NCI-H146 treated with DMSO at 0.1 percent for 48 hours (cell line): Measurements from ENCODE around the gene ZBTB20.

Source experiments
- DNase-seq: peaks from one replicate; lab custom pipeline; 2025; ENCODE audit not compliant: unreplicated experiment; lab: John Stamatoyannopoulos, UW

The ZBTB20 gene

DNA sequence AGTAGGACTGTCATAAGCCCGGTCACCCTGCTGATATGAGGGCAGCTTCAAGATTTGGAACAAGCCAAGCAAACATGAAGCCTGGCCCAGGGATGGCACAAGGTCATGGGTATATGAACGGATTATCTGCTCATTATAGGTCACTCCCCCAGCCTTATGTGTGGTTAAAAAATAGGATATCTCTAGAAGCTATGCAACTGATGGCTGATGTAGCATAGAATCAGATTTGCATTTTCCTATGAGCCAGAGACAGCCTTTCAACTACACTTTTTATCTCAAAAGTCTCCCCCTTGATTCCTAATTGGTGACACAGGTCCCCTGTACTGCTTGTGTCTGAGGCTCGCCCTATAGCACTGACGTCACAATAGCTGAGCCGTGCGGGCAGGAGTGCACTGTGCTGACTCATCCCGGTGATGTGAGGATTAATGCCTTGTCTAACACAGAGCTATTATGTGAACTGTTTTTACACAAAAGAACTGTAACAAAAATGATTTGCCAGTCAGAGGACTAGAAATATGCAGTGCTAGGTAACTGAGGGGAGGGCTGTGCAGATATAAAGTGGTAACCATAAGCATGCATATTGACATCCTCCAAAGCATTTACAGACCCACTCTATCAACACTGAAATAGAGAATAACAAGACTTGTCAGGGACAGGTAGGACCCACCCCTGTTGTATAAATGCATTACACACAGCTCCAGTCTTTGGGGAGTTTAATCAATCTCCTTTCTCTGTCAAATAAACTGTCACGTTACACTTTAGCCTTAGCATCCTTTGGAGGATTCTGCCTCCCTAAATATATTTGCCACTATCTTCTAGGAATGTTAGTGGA lies 648.3 kb downstream of the ZBTB20 start:
- peak; percentile 79 for DNase-seq

DNA sequence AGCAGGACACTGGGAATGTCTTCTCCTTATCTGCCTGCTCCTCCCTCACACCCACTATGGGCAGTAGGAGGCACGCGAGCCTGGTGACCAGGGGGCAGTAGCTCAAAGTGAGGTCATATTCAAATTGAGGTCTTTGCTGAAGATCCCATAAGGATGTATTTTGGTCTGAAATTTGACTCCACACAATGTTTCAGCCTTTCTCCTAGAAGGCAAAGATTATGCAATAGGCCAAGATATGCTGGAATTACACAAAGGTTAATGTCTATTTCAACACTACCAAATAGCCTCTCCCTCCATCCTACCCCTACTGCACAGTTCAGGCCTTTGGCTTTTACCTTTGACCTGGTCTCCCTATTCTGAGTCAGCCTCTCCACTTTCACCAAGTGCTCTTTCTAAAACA lies 650.2 kb downstream of the ZBTB20 start:
- no peak for DNase-seq

GRCh38 chr3:114496466-114496865 lies 650.6 kb downstream of the ZBTB20 start:
- no peak for DNase-seq

DNA sequence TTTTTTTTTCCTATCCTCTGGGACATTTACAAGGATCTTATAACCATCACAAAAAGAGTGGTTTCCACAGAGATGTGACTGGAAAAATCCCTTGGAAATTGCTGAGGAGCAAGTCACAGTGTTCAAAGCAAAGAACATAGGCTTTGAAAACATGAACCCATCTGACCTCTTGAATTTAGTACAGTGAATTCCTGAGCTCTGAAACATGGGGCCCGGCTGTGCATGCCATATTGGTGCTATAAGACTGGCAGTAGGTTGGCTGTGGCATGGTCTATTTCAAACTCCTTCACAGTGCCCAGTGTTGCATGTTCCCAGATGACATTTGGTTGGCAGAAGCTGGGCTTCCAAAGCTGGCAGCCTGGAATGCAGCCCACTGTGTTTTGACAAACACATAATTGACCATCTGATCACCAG lies 651.1 kb downstream of the ZBTB20 start:
- no peak for DNase-seq

DNA sequence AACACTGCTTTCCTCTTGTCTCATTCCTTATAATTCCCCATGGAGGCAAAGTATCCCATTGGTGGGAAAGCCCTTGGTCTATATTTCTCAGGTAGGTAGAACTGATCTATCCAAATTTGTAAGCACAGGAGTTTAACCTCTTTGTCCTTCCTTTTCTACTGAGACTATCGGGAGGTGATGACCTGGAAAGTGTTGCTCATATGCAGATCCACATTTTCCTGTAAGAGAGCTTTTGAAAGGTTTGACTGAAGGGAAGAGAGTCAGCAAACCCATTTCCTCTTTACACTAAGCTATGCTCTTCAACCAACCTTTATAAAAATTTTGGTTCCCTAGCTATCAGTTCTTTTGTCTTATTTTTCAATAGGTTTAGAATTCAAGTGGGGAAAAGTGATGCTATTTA lies 652.6 kb downstream of the ZBTB20 start:
- no peak for DNase-seq

DNA sequence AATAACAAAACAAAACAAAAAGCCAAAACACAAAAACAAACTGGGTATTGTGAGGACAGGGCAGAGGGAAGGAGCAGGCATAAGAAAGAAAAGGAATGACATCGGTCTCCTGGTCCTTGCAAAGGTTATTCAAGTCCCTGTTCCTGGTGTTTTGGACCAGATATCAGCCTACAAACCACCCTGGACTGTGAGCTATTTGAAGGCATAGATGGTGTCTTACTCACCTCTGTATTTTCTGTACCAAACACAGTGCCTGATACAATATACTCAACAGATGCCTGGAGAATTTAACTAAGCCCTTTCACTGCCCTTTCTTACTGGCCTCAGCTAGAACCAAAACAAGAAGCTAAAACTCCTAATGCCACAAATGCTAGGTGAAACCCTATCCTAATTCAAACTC lies 656.3 kb downstream of the ZBTB20 start:
- no peak for DNase-seq

- no peak for DNase-seq
Observed at GRCh38 chr3:114487502-114487901, 659.6 kb downstream of the ZBTB20 start.

DNA sequence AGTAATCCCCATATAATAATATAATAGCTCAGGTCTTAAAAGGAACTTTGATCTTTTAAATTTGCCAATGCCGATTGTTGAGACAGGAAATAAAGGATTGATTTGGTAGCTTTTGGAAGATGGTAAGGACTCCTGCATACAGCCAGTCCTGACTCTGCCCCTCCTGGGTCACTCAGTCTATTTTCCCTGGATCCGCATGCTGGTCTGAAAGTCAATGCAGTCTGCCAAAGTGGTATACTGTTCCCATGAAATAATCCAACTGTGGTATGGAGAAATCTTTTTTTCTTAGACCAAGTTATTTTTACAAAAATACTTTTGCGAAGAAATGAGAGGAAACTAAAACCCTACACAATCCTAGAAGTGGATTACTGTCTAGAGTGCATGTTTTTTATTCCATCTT lies 662.2 kb downstream of the ZBTB20 start:
- DNase-seq, result no peak

GRCh38 chr3:114481113-114481512 lies 666.0 kb downstream of the ZBTB20 start:
- no peak for DNase-seq

DNA sequence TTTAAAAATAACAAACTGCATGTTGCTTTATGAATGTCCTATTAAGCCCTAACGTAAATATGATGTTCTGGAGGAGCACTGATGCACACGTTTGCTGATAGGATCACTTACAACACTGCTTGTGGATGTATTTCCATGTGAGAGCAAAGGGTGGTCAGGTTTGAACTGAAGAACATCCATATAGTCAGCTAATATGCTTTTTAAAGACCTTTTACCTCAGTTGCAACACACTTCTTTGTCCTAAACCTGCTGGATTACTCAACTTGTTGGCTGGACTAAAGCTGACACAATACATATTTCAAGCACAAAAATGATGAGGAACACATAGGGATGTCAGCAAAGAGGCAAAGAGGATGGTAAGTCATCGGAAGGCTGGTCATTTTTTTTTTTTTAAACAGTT lies 666.6 kb downstream of the ZBTB20 start:
- no peak for DNase-seq

DNA sequence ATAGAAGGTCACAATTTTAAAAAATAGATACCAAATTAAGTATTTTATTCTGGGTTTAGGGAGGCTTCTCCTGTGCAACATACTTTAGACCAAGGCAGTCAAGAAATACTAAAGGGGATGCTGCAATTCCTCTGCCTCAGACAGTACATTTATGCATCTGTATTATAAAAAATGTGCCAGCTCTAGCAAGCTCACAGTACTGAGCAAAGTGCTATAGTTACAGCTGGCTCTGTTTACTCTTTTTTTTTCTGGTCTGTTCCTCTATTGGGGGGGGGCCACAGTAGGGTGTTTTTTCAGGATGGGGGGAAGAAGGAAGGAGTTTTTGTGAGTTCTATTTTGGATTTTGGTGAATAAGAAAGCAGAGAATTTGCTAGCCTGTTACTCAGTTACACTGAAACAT lies 668.3 kb downstream of the ZBTB20 start:
- no peak for DNase-seq

- DNase-seq, result no peak
Observed at GRCh38 chr3:114476511-114476910, 670.6 kb downstream of the ZBTB20 start.

DNA sequence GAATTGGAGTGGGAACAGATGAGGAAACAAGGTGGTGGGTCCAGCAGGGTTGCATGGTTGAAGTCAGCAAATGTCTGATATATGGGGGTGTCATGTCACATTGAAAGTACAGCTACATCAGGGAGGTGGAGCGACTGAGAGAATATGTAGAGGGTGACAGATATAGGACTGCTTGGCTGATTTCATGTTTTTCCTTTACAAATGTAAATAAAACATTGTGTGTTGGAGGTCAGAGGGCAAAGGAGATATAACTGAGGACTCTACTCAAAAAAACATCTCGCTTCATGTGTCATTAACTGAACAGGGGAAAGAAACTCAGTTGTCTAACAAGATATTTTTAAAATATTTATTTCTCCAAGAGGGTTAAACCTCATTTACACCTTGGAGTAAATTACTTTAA lies 675.6 kb downstream of the ZBTB20 start:
- DNase-seq, result no peak

- no peak for DNase-seq
Observed at GRCh38 chr3:114469070-114469469, 678.0 kb downstream of the ZBTB20 start.

DNA sequence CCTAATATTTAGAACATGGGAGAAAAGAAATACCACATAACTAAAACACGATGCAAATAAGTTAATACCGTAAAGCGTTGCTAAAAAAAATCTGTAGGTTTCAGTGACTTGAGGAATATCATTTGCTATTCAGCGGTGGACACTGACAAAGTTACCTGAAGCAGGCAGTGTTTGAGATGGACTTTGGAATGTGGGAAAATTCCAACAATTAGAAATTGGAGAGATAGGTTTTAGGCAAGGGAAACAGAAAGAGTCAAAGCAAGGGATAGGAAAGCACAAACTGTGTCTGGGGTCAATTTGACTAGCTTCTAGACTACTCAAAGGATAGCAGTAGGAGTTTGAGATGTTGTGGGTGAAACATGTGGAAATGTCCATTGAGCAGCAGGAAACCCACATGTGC lies 680.3 kb downstream of the ZBTB20 start:
- no peak for DNase-seq

DNA sequence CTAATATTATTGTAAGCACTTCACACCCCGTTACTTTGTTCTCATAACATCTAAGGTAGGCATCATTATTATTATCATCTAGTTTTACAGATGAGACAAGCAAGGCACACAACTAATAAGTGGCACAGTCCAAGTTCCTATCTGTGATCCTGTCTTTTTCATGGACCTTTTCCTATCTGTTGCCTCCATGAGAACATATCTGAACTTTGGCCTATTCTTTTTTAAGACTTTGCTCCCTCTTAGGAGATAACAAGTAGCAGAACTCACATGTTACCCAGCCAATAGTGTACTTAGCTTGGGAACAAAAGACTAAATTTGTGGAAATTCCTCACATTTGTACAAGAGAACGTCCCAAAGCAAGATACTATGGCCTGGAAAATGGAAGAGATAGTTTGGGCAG lies 680.8 kb downstream of the ZBTB20 start:
- no peak for DNase-seq

DNA sequence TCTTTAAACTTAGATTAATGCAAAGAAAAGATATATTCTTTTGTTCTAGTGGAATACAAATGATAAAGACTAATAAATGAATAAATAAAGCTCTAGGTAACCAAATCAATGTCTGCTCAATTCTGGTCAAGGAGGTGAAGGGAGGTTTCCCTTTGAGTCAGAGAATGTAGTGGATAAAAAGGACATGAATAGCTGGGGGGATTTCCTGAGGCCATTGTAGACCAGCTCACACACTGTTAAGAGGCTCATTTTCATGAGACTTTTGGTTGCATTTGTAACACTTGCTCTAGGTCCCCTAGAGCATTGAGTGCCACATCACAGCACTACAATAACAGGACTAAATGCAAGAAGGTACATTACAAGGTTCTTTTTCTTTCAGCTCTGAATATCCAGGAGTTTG lies 682.5 kb downstream of the ZBTB20 start:
- no peak for DNase-seq

- DNase-seq, result no peak
Observed at GRCh38 chr3:114462750-114463149, 684.3 kb downstream of the ZBTB20 start.

DNA sequence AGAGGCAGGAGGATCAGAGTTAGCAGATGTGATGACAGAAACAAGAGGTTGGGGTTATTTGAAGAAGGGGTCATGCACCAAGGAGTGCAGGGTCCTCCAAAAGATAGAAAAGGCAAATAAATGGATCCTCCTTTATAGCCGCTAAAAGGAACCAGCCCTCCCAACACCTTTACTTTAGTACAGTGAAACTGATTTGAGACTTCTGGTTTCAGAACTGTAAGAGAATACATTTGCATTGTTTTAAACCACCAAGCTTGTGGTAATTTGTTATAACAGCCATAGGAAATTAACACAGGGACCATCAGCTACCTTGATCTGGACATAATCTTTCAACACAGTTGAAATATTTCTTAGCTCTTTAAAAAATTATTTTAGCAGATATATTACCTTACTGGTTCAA lies 686.6 kb downstream of the ZBTB20 start:
- DNase-seq, result no peak

DNA sequence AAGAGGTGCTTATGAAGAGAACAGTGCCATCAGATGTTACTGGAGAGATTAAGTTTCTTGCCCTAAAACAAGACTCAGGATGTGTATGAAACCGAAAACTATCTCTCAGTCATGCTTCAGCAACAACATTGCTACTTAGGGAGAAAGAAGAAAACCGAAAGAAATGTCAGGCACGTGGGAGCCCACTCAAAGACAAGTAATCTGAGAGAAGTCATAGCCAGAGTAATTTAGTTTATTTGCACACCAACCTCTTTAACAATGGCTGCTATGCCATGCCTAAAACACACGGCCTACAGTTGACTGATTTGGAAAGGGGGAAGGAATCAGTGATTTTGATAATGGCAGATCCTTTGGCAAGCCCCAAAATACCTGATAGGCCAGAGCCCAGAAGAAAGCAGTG lies 690.3 kb downstream of the ZBTB20 start:
- DNase-seq, result no peak

DNA sequence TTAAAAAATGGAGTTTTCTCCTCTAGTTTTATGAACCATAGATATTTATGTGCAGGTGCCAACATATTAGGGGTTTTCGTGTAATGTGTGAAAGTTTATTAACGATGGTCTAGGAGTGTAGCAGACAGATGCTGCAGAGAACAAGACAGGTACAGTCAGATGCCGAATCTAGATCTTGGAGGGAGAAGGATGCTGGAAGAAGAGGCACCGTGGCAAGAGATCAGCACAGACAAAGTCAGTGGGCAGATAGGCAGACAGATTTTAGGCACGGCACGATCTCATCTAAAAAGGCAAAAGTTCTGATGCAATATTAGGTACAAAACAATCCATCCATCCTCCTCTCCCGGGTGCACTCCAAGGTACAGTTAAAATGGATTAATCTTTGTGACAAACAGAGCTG lies 691.7 kb downstream of the ZBTB20 start:
- DNase-seq, result no peak

DNA sequence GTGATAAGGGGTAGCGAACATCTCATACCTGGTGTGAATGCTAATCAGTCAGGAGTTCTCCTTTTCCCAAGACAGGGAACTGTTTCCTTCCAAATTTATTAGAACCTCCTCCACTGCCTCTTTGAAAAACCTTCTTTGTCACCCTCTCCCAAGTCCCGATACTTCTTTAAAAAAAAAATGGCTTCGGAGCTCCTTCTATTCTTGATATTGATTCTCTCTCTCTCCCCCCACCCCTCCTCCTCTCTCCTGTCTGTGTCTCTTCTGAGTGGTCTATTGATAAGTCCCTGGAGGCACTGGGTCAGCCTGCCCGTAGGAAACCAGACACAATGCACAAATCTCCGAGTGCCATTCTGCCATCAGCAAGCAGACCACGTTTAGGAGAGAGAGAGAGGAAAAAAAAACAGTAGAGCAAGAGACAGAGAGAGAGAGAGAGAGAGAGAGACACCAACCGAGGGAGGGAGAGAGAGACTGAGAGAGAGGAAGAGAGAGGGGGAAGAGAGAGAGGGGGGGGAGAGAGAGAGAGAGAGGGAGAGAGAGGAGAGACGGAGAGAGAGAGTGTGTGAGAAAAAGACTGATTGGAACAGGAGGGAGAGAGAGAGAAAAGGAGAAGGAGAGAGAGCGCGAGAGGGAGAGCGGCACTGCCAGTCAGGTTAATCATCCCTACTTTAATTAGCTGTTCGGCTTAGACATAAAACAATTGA lies 692.4 kb downstream of the ZBTB20 start:
- peak; percentile 77 for DNase-seq

- DNase-seq, result no peak
Observed at GRCh38 chr3:114453361-114453780, 693.7 kb downstream of the ZBTB20 start.
